ENCODE results near the gene RGMA.

RGMA gene

DNA sequence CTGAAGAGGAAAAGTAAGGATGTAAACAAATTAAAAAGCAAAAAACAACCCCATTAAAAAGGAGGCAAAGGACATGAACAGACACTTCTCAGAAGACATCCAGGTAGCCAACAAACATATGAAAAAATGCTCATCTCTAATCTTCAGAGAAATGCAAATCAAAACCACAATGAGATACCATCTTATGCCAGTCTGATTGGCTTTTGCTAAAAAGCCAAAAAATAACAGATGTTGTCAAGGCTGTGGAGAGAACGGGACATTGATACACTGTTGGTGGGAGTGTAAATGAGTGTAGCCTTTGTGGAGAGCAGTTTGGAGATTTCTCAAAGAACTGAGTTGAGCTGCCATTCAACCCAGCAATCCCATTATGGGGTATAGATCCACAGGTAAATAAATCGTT is 18.6 kb upstream of the RGMA start:
- Histone ChIP-seq H3K36me3 (ENCODE audit: insufficient read depth) (no peaks in the 10 kb centered on the region), H3K27ac (no peak overlapping the region), H3K79me2 (ENCODE audit: insufficient read depth, low read depth) (no peaks in the 10 kb centered on the region), H3K4me3 (IDR thresholded peaks at IDR 0.05; ENCODE audit: insufficient read depth, low read depth, low read length) (no peak overlapping the region), H3K27me3 (ENCODE audit: insufficient read depth, low read depth) (no peaks in the 10 kb centered on the region), H4K20me1 (ENCODE audit: insufficient read depth) (no peaks in the 10 kb centered on the region), H2AFZ (ENCODE audit: low read depth) (no peak overlapping the region), H3K4me1 (ENCODE audit: low read depth, poor library complexity, severe bottlenecking) (no peaks in the 10 kb centered on the region), H3K4me2 (no peak overlapping the region), H3K9ac (no peak overlapping the region)
- TF ChIP-seq, protein P1, sequence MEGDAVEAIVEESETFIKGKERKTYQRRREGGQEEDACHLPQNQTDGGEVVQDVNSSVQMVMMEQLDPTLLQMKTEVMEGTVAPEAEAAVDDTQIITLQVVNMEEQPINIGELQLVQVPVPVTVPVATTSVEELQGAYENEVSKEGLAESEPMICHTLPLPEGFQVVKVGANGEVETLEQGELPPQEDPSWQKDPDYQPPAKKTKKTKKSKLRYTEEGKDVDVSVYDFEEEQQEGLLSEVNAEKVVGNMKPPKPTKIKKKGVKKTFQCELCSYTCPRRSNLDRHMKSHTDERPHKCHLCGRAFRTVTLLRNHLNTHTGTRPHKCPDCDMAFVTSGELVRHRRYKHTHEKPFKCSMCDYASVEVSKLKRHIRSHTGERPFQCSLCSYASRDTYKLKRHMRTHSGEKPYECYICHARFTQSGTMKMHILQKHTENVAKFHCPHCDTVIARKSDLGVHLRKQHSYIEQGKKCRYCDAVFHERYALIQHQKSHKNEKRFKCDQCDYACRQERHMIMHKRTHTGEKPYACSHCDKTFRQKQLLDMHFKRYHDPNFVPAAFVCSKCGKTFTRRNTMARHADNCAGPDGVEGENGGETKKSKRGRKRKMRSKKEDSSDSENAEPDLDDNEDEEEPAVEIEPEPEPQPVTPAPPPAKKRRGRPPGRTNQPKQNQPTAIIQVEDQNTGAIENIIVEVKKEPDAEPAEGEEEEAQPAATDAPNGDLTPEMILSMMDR (conservative IDR thresholded peaks at IDR 0.05; ENCODE audit: low read depth, low read length): no peak

DNA sequence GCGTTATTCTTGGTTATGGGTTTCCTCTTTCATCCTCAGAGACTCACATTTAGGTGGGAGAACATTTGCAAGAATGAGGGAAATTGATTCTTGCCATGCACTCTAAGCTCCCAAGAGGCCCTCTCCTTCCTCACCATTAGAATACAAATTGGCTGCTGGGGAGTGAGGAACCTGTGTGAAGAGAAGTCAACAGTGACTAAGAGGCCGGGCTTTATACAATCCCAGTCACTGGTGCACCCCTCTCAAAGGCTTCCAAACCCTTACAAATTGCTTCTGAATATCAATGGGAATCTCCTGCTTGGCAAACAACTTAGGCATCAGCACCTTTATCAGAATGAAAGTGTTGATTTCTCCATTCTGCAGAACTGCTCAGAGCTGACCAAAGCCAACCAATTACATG is 16.5 kb upstream of the RGMA start:
- Histone ChIP-seq H2AFZ (ENCODE audit: low read depth) (no peak overlapping the region), H4K20me1 (ENCODE audit: insufficient read depth) (no peaks in the 10 kb centered on the region), H3K36me3 (ENCODE audit: insufficient read depth) (no peaks in the 10 kb centered on the region), H3K4me2 (no peak overlapping the region), H3K4me3 (IDR thresholded peaks at IDR 0.05; ENCODE audit: insufficient read depth, low read depth, low read length) (no peak overlapping the region), H3K79me2 (ENCODE audit: insufficient read depth, low read depth) (no peaks in the 10 kb centered on the region), H3K4me1 (ENCODE audit: low read depth, poor library complexity, severe bottlenecking) (peaks cover 16% of the 10 kb centered on the region), H3K27me3 (ENCODE audit: insufficient read depth, low read depth) (no peaks in the 10 kb centered on the region), H3K9ac (no peak overlapping the region), H3K27ac (no peak overlapping the region)
- TF ChIP-seq, protein P1 (conservative IDR thresholded peaks at IDR 0.05; ENCODE audit: low read depth, low read length): no peak

DNA sequence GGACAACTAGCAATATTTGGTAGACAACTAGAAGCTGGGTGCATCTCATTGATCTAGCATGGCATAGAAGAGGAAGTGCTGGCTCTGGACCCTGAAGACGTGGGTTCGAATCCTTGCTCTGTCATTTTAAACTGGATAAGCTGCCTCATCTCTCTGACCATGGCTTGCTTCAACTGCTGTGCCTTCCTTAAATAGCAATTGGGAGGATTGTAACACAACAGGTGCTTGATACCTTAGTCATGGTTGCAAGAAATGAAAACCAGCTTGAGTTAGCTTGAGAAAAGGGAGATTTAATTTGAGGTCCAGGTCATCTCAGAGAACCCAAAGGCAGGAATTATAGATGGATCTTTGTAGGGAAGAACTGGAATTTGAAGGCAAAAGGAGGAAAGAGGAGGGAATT is 14.8 kb upstream of the RGMA start:
- no peaks in the 10 kb centered on the region for H3K36me3 ChIP-seq (ENCODE audit: insufficient read depth)
- H3K4me1 ChIP-seq (ENCODE audit: low read depth, poor library complexity, severe bottlenecking): peaks cover 16% of the 10 kb centered on the region
- TF ChIP-seq, protein P1 (conservative IDR thresholded peaks at IDR 0.05; ENCODE audit: low read depth, low read length): no peak
- no peak overlapping the region for H3K4me3 ChIP-seq (IDR thresholded peaks at IDR 0.05; ENCODE audit: insufficient read depth, low read depth, low read length)
- H4K20me1 ChIP-seq (ENCODE audit: insufficient read depth): no peaks in the 10 kb centered on the region
- H3K4me2 ChIP-seq: no peak overlapping the region
- no peaks in the 10 kb centered on the region for H3K27me3 ChIP-seq (ENCODE audit: insufficient read depth, low read depth)
- no peak overlapping the region for H3K27ac ChIP-seq
- H3K79me2 ChIP-seq (ENCODE audit: insufficient read depth, low read depth): no peaks in the 10 kb centered on the region
- H2AFZ ChIP-seq (ENCODE audit: low read depth): no peak overlapping the region
- no peak overlapping the region for H3K9ac ChIP-seq

DNA sequence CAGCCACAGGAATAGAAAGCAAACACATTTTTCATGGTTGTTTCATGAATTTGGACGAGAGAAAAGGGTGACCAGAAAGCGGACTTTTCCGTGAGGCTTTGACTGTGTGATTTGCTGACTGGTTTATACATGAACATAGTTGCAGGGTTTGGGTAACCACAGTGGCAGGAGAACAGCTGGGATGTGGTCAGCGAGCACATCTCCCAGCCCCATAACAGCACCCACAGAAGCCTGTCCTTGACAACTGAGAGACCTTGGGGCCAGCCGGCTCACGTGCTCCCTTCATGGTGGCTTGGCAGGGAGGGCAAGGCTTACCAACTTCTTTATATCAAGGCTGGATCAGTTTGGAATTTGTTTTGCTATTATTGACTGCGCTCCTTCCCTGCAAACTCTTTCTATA is 13.2 kb upstream of the RGMA start:
- Histone ChIP-seq H3K4me3 (IDR thresholded peaks at IDR 0.05; ENCODE audit: insufficient read depth, low read depth, low read length) (no peak overlapping the region), H3K4me2 (peak overlapping the region; percentile 29; the same call in 1 of the 2 replicates), H3K4me1 (ENCODE audit: low read depth, poor library complexity, severe bottlenecking) (peaks cover 16% of the 10 kb centered on the region), H4K20me1 (ENCODE audit: insufficient read depth) (no peaks in the 10 kb centered on the region), H3K27me3 (ENCODE audit: insufficient read depth, low read depth) (no peaks in the 10 kb centered on the region), H3K36me3 (ENCODE audit: insufficient read depth) (no peaks in the 10 kb centered on the region), H3K79me2 (ENCODE audit: insufficient read depth, low read depth) (no peaks in the 10 kb centered on the region), H3K9ac (no peak overlapping the region), H3K27ac (no peak overlapping the region), H2AFZ (ENCODE audit: low read depth) (no peak overlapping the region)
- TF ChIP-seq, protein P1 (conservative IDR thresholded peaks at IDR 0.05; ENCODE audit: low read depth, low read length): no peak
